Measurements from ENCODE around the gene SLK. TPM values are rescaled to one million over a fixed set of nuclear protein-coding genes. Genes with fewer than 3 reads are reported as not detected.

The SLK gene
- polyA plus RNA-seq, 2 of the 4 experiments (the other 2 are of a cell fraction) = 23.3 to 29.2 TPM

GRCh38 chr10:103939522-103939921 lies 27.4 kb upstream of the SLK start:
- ChIA-PET CTCF (interaction anchor here (0.5 kb wide), 1 partner anchor 23 kb away, joined by 4 read pairs; no protein-coding TSS in a partner anchor), POLR2A (no interaction called here)
- FAIRE-seq = peak; percentile 7
- TF ChIP-seq NPAS2 (CRISPR knock-in tag; IDR thresholded peaks at IDR 0.05; ENCODE audit: borderline replicate concordance) (no peak), CHD2 (IDR thresholded peaks at IDR 0.05; ENCODE audit: low read length, partially characterized antibody) (no peak), CHD4 (IDR thresholded peaks at IDR 0.05; ENCODE audit: borderline replicate concordance) (no peak), KDM1A (IDR thresholded peaks at IDR 0.05; ENCODE audit: low read depth) (no peak), CEBPB (IDR thresholded peaks at IDR 0.05) (0 out of 4 replicates have a peak, but pooled peaks of 1 of the 2 experiments have one; percentile 16)
- Histone ChIP-seq H3K27ac (no peak overlapping the region), H3K4me3 (no peak overlapping the region), H3K4me2 (no peak overlapping the region), H3K9me3 (no peaks in the 10 kb centered on the region), H3K4me1 (no peaks in the 10 kb centered on the region)
- no peak for DNase-seq (ENCODE audit: low read depth in 1 of 2, low spot score in 1 of 2)
- ATAC-seq = no peak

GRCh38 chr10:103941801-103942200 lies 25.1 kb upstream of the SLK start:
- H3K4me2 ChIP-seq = no peak overlapping the region
- ChIA-PET POLR2A (no interaction called here), CTCF (interaction anchor here (1.1 to 2.3 kb wide), 4 partner anchors 10 to 54 kb away, joined by 3 to 5 read pairs (median 3); no protein-coding TSS in a partner anchor)
- no peaks in the 10 kb centered on the region for H3K4me1 ChIP-seq
- no peaks in the 10 kb centered on the region for H3K9me3 ChIP-seq
- no peak overlapping the region for H3K27ac ChIP-seq
- no peak for ATAC-seq
- 72% methylated on average over 2 of the region's 2 CpGs for WGBS (ENCODE audit: missing lambda C conversion rate)
- FAIRE-seq = no peak
- H3K4me3 ChIP-seq = no peak overlapping the region
- DNase-seq (ENCODE audit: low read depth in 1 of 2, low spot score in 1 of 2) = no peak
- no peak for TF ChIP-seq BCL3 (IDR thresholded peaks at IDR 0.05)
- TF ChIP-seq SREBF2 (IDR thresholded peaks at IDR 0.05) = no peak
- TF ChIP-seq TP53 (CRISPR knock-in tag; IDR thresholded peaks at IDR 0.05) = no peak

GRCh38 chr10:103942866-103943265 lies 24.1 kb upstream of the SLK start:
- POLR2A ChIA-PET = no interaction called here
- no peak overlapping the region for H3K27ac ChIP-seq
- ATAC-seq = no peak
- CTCF ChIA-PET = interaction anchor here (1.1 to 2.3 kb wide), 3 partner anchors 11 to 55 kb away, joined by 3 to 5 read pairs (median 3); no protein-coding TSS in a partner anchor
- TF ChIP-seq MYC (IDR thresholded peaks at IDR 0.05; ENCODE audit: borderline replicate concordance, low read length) (no peak), ZFP36 (IDR thresholded peaks at IDR 0.05; ENCODE audit: borderline replicate concordance, partially characterized antibody) (no peak), SMC3 (IDR thresholded peaks at IDR 0.05) (no peak), POLR2AphosphoS2 (conservative IDR thresholded peaks at IDR 0.05; ENCODE audit: low read length) (no peak), CHD4 (IDR thresholded peaks at IDR 0.05; ENCODE audit: borderline replicate concordance) (no peak), HDAC2 (IDR thresholded peaks at IDR 0.05) (no peak), FOSB (CRISPR knock-in tag; IDR thresholded peaks at IDR 0.05) (no peak), NR3C1 (IDR thresholded peaks at IDR 0.05) (no peak), REST (IDR thresholded peaks at IDR 0.05) (no peak), E2F6 (IDR thresholded peaks at IDR 0.05; ENCODE audit: borderline replicate concordance, low read depth) (no peak), RNF2 (IDR thresholded peaks at IDR 0.05; ENCODE audit: borderline replicate concordance, low read depth) (no peak), JUN (IDR thresholded peaks at IDR 0.05) (no peak), FOSL2 (IDR thresholded peaks at IDR 0.05) (no peak), FOSL2 (CRISPR knock-in tag; IDR thresholded peaks at IDR 0.05) (no peak), CTCF (IDR thresholded peaks at IDR 0.05) (no peak), CBX2 (IDR thresholded peaks at IDR 0.05; ENCODE audit: borderline replicate concordance, low read depth) (no peak), USF2 (IDR thresholded peaks at IDR 0.05) (no peak)
- WGBS (ENCODE audit: missing lambda C conversion rate) = 23% methylated on average over 2 of the region's 2 CpGs
- no peak for DNase-seq (ENCODE audit: low read depth in 1 of 2, low spot score in 1 of 2)
- H3K4me2 ChIP-seq = no peak overlapping the region
- H3K9me3 ChIP-seq = no peaks in the 10 kb centered on the region
- FAIRE-seq = no peak
- H3K4me1 ChIP-seq = no peaks in the 10 kb centered on the region
- H3K4me3 ChIP-seq = no peak overlapping the region

Measured in A549 (cell line).